PC-3 (cell line): Measurements from ENCODE around the gene MYF6. TPM values are rescaled to one million over a fixed set of nuclear protein-coding genes. Genes with fewer than 3 reads are reported as not detected.

Experiments used
- ATAC-seq: fragments of 200-7000 bp; cut with Tn5 transposase; 2 replicates; pipeline ENCODE4 v1.9.1; 2020; ENCODE audit warnings: mild to moderate bottlenecking, moderate library complexity
- Bru-seq: library from RNA; stranded (reverse); fragments of 400-500 nt; gene quantifications from one replicate; lab custom pipeline; 2021; lab: Mats Ljungman, UMichigan
- BruChase-seq, 2 experiments: library from RNA; stranded (reverse); fragments of 400-500 nt; gene quantifications; one replicate each; lab custom pipeline; 2021; lab: Mats Ljungman, UMichigan
- BruUV-seq: library from RNA; stranded (reverse); fragments of 400-500 nt; replicated peaks from 2 replicates; lab custom pipeline; 2021; lab: Mats Ljungman, UMichigan
- CTCF ChIA-PET: fragments of 300-600 bp; sonication (Branson Sonifier 250); formaldehyde crosslinking; loops from one replicate; lab custom pipeline; 2022; ENCODE audit warnings: antibody characterized with exemption; lab: Charles Lee
- POLR2A ChIA-PET: fragments of 300-600 bp; sonication (Branson Sonifier 250); formaldehyde crosslinking; loops from one replicate; lab custom pipeline; 2022; ENCODE audit warnings: antibody characterized with exemption; ENCODE audit not compliant: unreplicated experiment; lab: Charles Lee
- DNase-seq: peaks from one replicate; pipeline ENCODE4 v3.0.0-alpha.2; 2015
- H2AFZ ChIP-seq: fragments of 300-600 bp; sonication (generic); 2 replicates; pipeline ENCODE4 v1.6.0; 2016; ENCODE audit warnings: antibody characterized with exemption, low read length
- H3F3A ChIP-seq: fragments of 300-600 bp; sonication (generic); one replicate; pipeline ENCODE4 v1.6.0; 2017; ENCODE audit warnings: antibody characterized with exemption, low read length, control low read depth, mild to moderate bottlenecking; ENCODE audit not compliant: unreplicated experiment
- H3K27ac ChIP-seq: fragments of 300-600 bp; sonication (generic); 2 replicates; pipeline ENCODE4 v1.5.1; 2016; ENCODE audit warnings: mild to moderate bottlenecking, low read length
- H3K27me3 ChIP-seq: fragments of 300-600 bp; sonication (generic); 2 replicates; pipeline ENCODE4 v1.6.1; 2016; ENCODE audit warnings: low read length, mixed read lengths
- H3K36me3 ChIP-seq: fragments of 300-600 bp; sonication (generic); 2 replicates; pipeline ENCODE4 v1.6.1; 2016; ENCODE audit warnings: low read depth, mixed run types, low read length, mixed read lengths
- H3K4me1 ChIP-seq: fragments of 300-600 bp; sonication (generic); 2 replicates; pipeline ENCODE4 v1.5.1; 2016; ENCODE audit warnings: low read length; ENCODE audit not compliant: insufficient read depth
- H3K4me2 ChIP-seq: fragments of 300-600 bp; sonication (generic); 2 replicates; pipeline ENCODE4 v1.6.0; 2016; ENCODE audit warnings: low read length
- H3K4me3 ChIP-seq: fragments of 300-600 bp; sonication (generic); 2 replicates; pipeline ENCODE4 v1.5.1; 2016; ENCODE audit warnings: mild to moderate bottlenecking, low read length, mixed read lengths
- H3K79me2 ChIP-seq: fragments of 300-600 bp; sonication (generic); 2 replicates; pipeline ENCODE4 v1.6.1; 2017; ENCODE audit warnings: low read length, mixed read lengths
- H3K9ac ChIP-seq: fragments of 300-600 bp; sonication (generic); 2 replicates; pipeline ENCODE4 v1.6.0; 2016; ENCODE audit warnings: mild to moderate bottlenecking, low read length
- H3K9me2 ChIP-seq: fragments of 300-600 bp; sonication (generic); replicated peaks from 2 replicates; pipeline ENCODE4 v1.6.1; 2016; ENCODE audit warnings: mixed run types, low read length, mixed read lengths
- H3K9me3 ChIP-seq: fragments of 300-600 bp; sonication (generic); 2 replicates; pipeline ENCODE4 v1.6.1; 2016; ENCODE audit warnings: low read length, mixed read lengths
- H4K20me1 ChIP-seq: fragments of 300-600 bp; sonication (generic); 2 replicates; pipeline ENCODE4 v1.6.1; 2016; ENCODE audit warnings: low read length, mixed read lengths
- EZH2 ChIP-seq: fragments of 300-600 bp; sonication (generic); IDR thresholded peaks from one replicate; pipeline ENCODE4 v1.6.1; 2017; ENCODE audit warnings: antibody characterized with exemption, mild to moderate bottlenecking, low read length; ENCODE audit not compliant: unreplicated experiment
- EZH2phosphoT487 ChIP-seq: fragments of 300-600 bp; sonication (generic); IDR thresholded peaks from 2 replicates; pipeline ENCODE4 v1.6.1; 2018; ENCODE audit warnings: mild to moderate bottlenecking, antibody characterized with exemption, low read length, borderline replicate concordance
- intact Hi-C: fragments of 100-400 bp; cut with micrococcal nuclease; formaldehyde crosslinking; loops from 2 replicates; pipeline ENCODE4 v1.9.0; 2023
- long read RNA-seq: library from polyadenylated mRNA; unstranded; transcript quantifications from one replicate; pipeline ENCODE4 v2.0.0, GENCODE V29; 2021; ENCODE audit not compliant: unreplicated experiment
- total RNA-seq: library from RNA; depleted of rRNA; stranded (reverse); fragments of >200 nt; gene quantifications from 2 replicates; pipeline ENCODE4 v1.2.3, GENCODE V29; 2014; rRNA removed
- TF ChIP-seq, protein P1 (sequence below): fragments of 300-600 bp; sonication (generic); conservative IDR thresholded peaks from 2 replicates; pipeline ENCODE4 v1.5.1; 2017; ENCODE audit warnings: antibody characterized with exemption, low read depth, mild to moderate bottlenecking, low read length

Gene MYF6
- total RNA-seq (not detected in 2 replicates), Bru-seq, nascent RNA (not detected), BruChase-seq, experiment 1, labeled RNA remaining after a 6-hour chase (not detected), BruChase-seq, experiment 2, labeled RNA remaining after a 2-hour chase (not detected)
- long read RNA-seq, result 0 reads

DNA sequence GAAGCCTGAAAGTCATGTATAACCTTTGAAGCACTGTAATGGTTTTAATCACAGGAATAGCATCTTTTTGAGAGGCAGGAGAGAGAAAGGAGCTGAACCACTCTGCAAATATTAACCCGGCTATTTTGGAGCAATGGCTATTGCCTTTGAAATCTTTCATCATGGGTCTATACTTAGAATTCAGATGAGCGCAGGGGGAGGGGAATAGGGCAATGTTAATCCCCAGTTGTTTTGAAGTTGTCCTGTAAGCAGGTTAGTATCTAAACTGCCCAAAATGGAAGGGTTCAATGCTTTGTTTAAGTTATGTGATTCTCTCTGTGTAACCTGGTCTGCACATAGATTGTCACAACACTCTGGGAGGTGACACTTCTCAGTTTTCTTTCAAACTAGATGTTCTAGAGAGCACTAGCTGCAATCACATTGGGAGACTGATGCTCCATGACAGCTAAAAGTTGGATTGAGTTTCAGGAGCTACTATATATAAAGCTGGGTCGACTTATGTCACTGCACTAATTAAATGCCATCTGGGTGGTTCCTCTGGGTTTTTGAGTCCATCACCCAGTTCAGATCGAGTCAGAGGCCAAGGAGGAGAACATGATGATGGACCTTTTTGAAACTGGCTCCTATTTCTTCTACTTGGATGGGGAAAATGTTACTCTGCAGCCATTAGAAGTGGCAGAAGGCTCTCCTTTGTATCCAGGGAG is at the start of gene MYF6:
Gene MYF6, plus strand, starts transcription at position 509 of the 704 bp plus-strand sequence. Its CDS starts 86 bp downstream, at position 595.
- peaks cover 11% of the 10 kb centered on the region for H3K4me1 ChIP-seq
- H3K4me2 ChIP-seq, result no peak within 1 kb of the TSS
- ATAC-seq (no peak), DNase-seq (no peak)
- intact Hi-C loops, result no loop called here
- no peaks in the 10 kb centered on the region for H3K36me3 ChIP-seq
- H3F3A ChIP-seq, result no peaks in the 10 kb centered on the region
- no peak within 1 kb of the TSS for H3K9ac ChIP-seq
- POLR2A ChIA-PET, result no interaction called here
- no TSS peak for BruUV-seq
- H3K27ac ChIP-seq, result no peak within 1 kb of the TSS
- no peak within 1 kb of the TSS for H3K4me3 ChIP-seq
- no peaks in the 10 kb centered on the region for H3K79me2 ChIP-seq
- no peaks in the 10 kb centered on the region for H4K20me1 ChIP-seq
- no peak within 1 kb of the TSS for H2AFZ ChIP-seq
- H3K27me3 ChIP-seq, result peaks cover 31% of the 10 kb centered on the region
- TF ChIP-seq, protein P1, sequence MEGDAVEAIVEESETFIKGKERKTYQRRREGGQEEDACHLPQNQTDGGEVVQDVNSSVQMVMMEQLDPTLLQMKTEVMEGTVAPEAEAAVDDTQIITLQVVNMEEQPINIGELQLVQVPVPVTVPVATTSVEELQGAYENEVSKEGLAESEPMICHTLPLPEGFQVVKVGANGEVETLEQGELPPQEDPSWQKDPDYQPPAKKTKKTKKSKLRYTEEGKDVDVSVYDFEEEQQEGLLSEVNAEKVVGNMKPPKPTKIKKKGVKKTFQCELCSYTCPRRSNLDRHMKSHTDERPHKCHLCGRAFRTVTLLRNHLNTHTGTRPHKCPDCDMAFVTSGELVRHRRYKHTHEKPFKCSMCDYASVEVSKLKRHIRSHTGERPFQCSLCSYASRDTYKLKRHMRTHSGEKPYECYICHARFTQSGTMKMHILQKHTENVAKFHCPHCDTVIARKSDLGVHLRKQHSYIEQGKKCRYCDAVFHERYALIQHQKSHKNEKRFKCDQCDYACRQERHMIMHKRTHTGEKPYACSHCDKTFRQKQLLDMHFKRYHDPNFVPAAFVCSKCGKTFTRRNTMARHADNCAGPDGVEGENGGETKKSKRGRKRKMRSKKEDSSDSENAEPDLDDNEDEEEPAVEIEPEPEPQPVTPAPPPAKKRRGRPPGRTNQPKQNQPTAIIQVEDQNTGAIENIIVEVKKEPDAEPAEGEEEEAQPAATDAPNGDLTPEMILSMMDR, result no peak
- no peak for TF ChIP-seq EZH2phosphoT487
- TF ChIP-seq EZH2, result no peak
- H3K9me2 ChIP-seq, result no peaks in the 10 kb centered on the region
- H3K9me3 ChIP-seq, result no peaks in the 10 kb centered on the region
- CTCF ChIA-PET, result no interaction called here

DNA sequence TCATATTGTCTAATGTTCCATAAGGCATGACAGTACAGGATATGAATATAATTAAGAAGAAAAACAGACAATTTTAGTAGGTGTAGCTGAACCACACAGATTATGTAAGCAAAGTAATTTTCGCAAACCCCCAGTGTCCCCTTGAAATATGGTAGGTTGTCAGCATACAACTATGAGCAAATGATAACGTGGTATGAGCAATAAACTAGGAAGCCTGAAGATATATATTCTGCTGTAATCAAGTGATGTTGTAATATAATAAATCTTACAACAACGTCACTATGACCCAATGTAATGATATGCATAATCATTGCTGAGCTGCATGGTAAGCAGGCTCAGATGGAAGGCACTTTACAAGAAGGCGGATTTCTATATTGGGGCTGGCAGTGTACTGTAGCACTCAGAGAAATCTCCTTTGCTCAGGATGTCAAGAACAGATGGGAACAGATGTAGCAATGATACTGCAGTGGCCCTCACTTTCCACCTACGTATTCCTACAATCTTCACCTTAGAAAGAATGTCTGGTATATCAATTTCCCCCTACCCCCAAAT is 47.8 kb upstream of the MYF6 start:
- CTCF ChIA-PET, result no interaction called here
- intact Hi-C loops, result no loop called here
- no peaks in the 10 kb centered on the region for H3K9me3 ChIP-seq
- POLR2A ChIA-PET, result no interaction called here
- H3F3A ChIP-seq, result no peaks in the 10 kb centered on the region
- no peaks in the 10 kb centered on the region for H3K4me1 ChIP-seq
- no peaks in the 10 kb centered on the region for H3K36me3 ChIP-seq
- no peak for ATAC-seq
- no peaks in the 10 kb centered on the region for H3K9me2 ChIP-seq
- no peak overlapping the region for H3K27ac ChIP-seq
- H2AFZ ChIP-seq, result no peak overlapping the region
- peaks cover 13% of the 10 kb centered on the region; the same call in 1 of the 2 replicates for H3K27me3 ChIP-seq
- no peak for DNase-seq
- H4K20me1 ChIP-seq, result no peaks in the 10 kb centered on the region
- H3K9ac ChIP-seq, result no peak overlapping the region
- no peak overlapping the region for H3K4me3 ChIP-seq
- H3K4me2 ChIP-seq, result no peak overlapping the region
- TF ChIP-seq, protein P1, result no peak
- no peak for TF ChIP-seq EZH2phosphoT487
- no peaks in the 10 kb centered on the region for H3K79me2 ChIP-seq
- BruUV-seq, result no TSS peak

GRCh38 chr12:80662586-80662985 is 44.8 kb upstream of the MYF6 start:
- no peak for DNase-seq
- H3K36me3 ChIP-seq, result no peaks in the 10 kb centered on the region
- peaks cover 6% of the 10 kb centered on the region; the same call in 1 of the 2 replicates for H3K27me3 ChIP-seq
- no peak overlapping the region for H3K9ac ChIP-seq
- no peaks in the 10 kb centered on the region for H3K4me1 ChIP-seq
- no peak overlapping the region for H3K4me3 ChIP-seq
- no peak overlapping the region for H3K4me2 ChIP-seq
- no peaks in the 10 kb centered on the region for H3K9me3 ChIP-seq
- H3K79me2 ChIP-seq, result no peaks in the 10 kb centered on the region
- H3K27ac ChIP-seq, result no peak overlapping the region
- no peaks in the 10 kb centered on the region for H3K9me2 ChIP-seq
- no peak for ATAC-seq
- H4K20me1 ChIP-seq, result no peaks in the 10 kb centered on the region
- ChIA-PET CTCF (no interaction called here), POLR2A (no interaction called here)
- no TSS peak for BruUV-seq
- TF ChIP-seq, protein P1, result no peak
- intact Hi-C loops, result no loop called here
- H2AFZ ChIP-seq, result no peak overlapping the region
- H3F3A ChIP-seq, result no peaks in the 10 kb centered on the region
